ENCODE results near the gene UGT1A6.
"Not testable (repeated sequence)": the region's sequence is repeated elsewhere in the genome, so short reads cannot be mapped to it uniquely, and the experiment has no call there.

The UGT1A6 gene

GRCh38 chr2:233692648-233693047 is at the start of gene UGT1A6:
UGT1A6 (plus strand) TSS chr2:233692890; CDS start chr2:233693005, 115 bp downstream.
- no peak for DNase-seq (ENCODE audit: low read depth in 2 of 2)

GRCh38 chr2:233643128-233643527 is 49.6 kb upstream of the UGT1A6 start:
- DNase-seq (ENCODE audit: low read depth in 2 of 2) = no peak

GRCh38 chr2:233646033-233646432 is 46.7 kb upstream of the UGT1A6 start:
- not testable (repeated sequence) for DNase-seq (ENCODE audit: low read depth in 2 of 2)

GRCh38 chr2:233650981-233651380 is 41.7 kb upstream of the UGT1A6 start:
- DNase-seq (ENCODE audit: low read depth in 2 of 2) = no peak

GRCh38 chr2:233651430-233651829 is 41.3 kb upstream of the UGT1A6 start:
- no peak for DNase-seq (ENCODE audit: low read depth in 2 of 2)

- DNase-seq (ENCODE audit: low read depth in 2 of 2) = no peak
Observed at GRCh38 chr2:233654501-233654900, 38.2 kb upstream of the UGT1A6 start.

GRCh38 chr2:233655043-233655442 is 37.6 kb upstream of the UGT1A6 start:
- DNase-seq (ENCODE audit: low read depth in 2 of 2) = no peak

GRCh38 chr2:233655943-233656342 is 36.7 kb upstream of the UGT1A6 start:
- DNase-seq (ENCODE audit: low read depth in 2 of 2) = not testable (repeated sequence)

GRCh38 chr2:233656443-233656842 is 36.2 kb upstream of the UGT1A6 start:
- no peak for DNase-seq (ENCODE audit: low read depth in 2 of 2)

GRCh38 chr2:233658610-233659009 is 34.1 kb upstream of the UGT1A6 start:
- no peak for DNase-seq (ENCODE audit: low read depth in 2 of 2)

- no peak for DNase-seq (ENCODE audit: low read depth in 2 of 2)
Observed at GRCh38 chr2:233663911-233664310, 28.8 kb upstream of the UGT1A6 start.

- no peak for DNase-seq (ENCODE audit: low read depth in 2 of 2)
Observed at GRCh38 chr2:233668605-233669260, 24.0 kb upstream of the UGT1A6 start.

- DNase-seq (ENCODE audit: low read depth in 2 of 2) = no peak
Observed at GRCh38 chr2:233671290-233672161, 21.2 kb upstream of the UGT1A6 start, which contains the start of gene UGT1A9. UGT1A9 (plus strand) TSS chr2:233671898; CDS start chr2:233671935, 37 bp downstream.

- DNase-seq (ENCODE audit: low read depth in 2 of 2) = no peak
Observed at GRCh38 chr2:233672886-233673285, 19.8 kb upstream of the UGT1A6 start.

GRCh38 chr2:233673896-233674295 is 18.8 kb upstream of the UGT1A6 start:
- DNase-seq (ENCODE audit: low read depth in 2 of 2) = no peak

- no peak for DNase-seq (ENCODE audit: low read depth in 2 of 2)
Observed at GRCh38 chr2:233674314-233674713, 18.4 kb upstream of the UGT1A6 start.

- no peak for DNase-seq (ENCODE audit: low read depth in 2 of 2)
Observed at GRCh38 chr2:233674995-233675394, 17.7 kb upstream of the UGT1A6 start.

- no peak for DNase-seq (ENCODE audit: low read depth in 2 of 2)
Observed at GRCh38 chr2:233676046-233676445, 16.6 kb upstream of the UGT1A6 start.

- no peak for DNase-seq (ENCODE audit: low read depth in 2 of 2)
Observed at GRCh38 chr2:233679196-233679595, 13.5 kb upstream of the UGT1A6 start.

GRCh38 chr2:233680361-233681045 is 12.2 kb upstream of the UGT1A6 start:
- no peak for DNase-seq (ENCODE audit: low read depth in 2 of 2)

- DNase-seq (ENCODE audit: low read depth in 2 of 2) = no peak
Observed at GRCh38 chr2:233681521-233682099, 11.1 kb upstream of the UGT1A6 start, which contains the start of gene UGT1A7. UGT1A7 (plus strand) TSS chr2:233681901; CDS start chr2:233681938, 37 bp downstream.

GRCh38 chr2:233684640-233685039 is 8.1 kb upstream of the UGT1A6 start:
- no peak for DNase-seq (ENCODE audit: low read depth in 2 of 2)
